Tibial nerve (tissue), 4 donors: ENCODE data around the gene MGAT4D. TPM values are rescaled to one million over a fixed set of nuclear protein-coding genes. Genes with fewer than 3 reads are reported as not detected.
"Not testable (repeated sequence)": the region's sequence is repeated elsewhere in the genome, so short reads cannot be mapped to it uniquely, and the experiment has no call there.

Experiments
- DNase-seq, 2 donors: peaks; one replicate each; pipeline ENCODE4 v3.0.0-alpha.2; 2019; ENCODE audit warnings: low spot score in 2 of 2
- H3K27ac ChIP-seq, 4 donors: fragments of 200-600 bp; sonication (generic) in 3 of 4; one replicate each; pipeline ENCODE4 v1.5.1; 2017 to 2019; ENCODE audit warnings: mild to moderate bottlenecking in 1 of 4
- H3K27me3 ChIP-seq, 2 donors: fragments of 200-600 bp; sonication (generic) in 1 of 2; one replicate each; pipeline versions ENCODE4 v1.5.1 to v1.6.0; 2017 to 2019
- H3K36me3 ChIP-seq, 3 donors: fragments of 200-600 bp; sonication (generic); one replicate each; pipeline ENCODE4 v1.5.1; 2018 to 2019
- H3K4me1 ChIP-seq, 4 donors: fragments of 200-600 bp; sonication (generic) in 3 of 4; one replicate each; pipeline ENCODE4 v1.5.1; 2017 to 2019
- H3K4me3 ChIP-seq, 4 donors: fragments of 200-600 bp; sonication (generic) in 3 of 4; one replicate each; pipeline ENCODE4 v1.5.1; 2017 to 2019; ENCODE audit warnings: mild to moderate bottlenecking in 1 of 4, moderate library complexity in 1 of 4
- H3K9me3 ChIP-seq, 4 donors: fragments of 200-600 bp; sonication (generic) in 3 of 4; one replicate each; pipeline ENCODE4 v1.5.1; 2017 to 2019
- CTCF ChIP-seq, 5 experiments: fragments of 200-600 bp in 3 of 5; fragments of 450-650 bp in 2 of 5; sonication (generic) in 3 of 5; IDR thresholded peaks; one replicate each; pipeline ENCODE4 v1.5.1; 2016 to 2019; ENCODE audit warnings: antibody characterized with exemption in 5 of 5, mild to moderate bottlenecking in 3 of 5, moderate library complexity in 2 of 5
- EP300 ChIP-seq, 2 donors: sonication (generic); formaldehyde crosslinking; IDR thresholded peaks; one replicate each; pipeline ENCODE4 v1.6.1; 2017; ENCODE audit warnings: antibody characterized with exemption in 2 of 2, mild to moderate bottlenecking in 1 of 2
- POLR2A ChIP-seq, 2 donors: fragments of 450-650 bp; IDR thresholded peaks; one replicate each; pipeline ENCODE4 v1.6.1; 2017; ENCODE audit warnings: antibody characterized with exemption in 2 of 2, mild to moderate bottlenecking in 2 of 2, moderate library complexity in 2 of 2
- WGBS, 2 donors: methylation state at CpG; one replicate each; pipeline ENCODE4 v1.1.5; 2018; 5-methylcytosine and 5-hydroxymethylcytosine counted together
- total RNA-seq, 4 donors: library from RNA; depleted of rRNA; stranded (reverse); fragments of >200 nt; gene quantifications; one replicate each; pipeline ENCODE4 v1.1.0, GENCODE V29; 2016

MGAT4D gene
- total RNA-seq, 4 donors from 2014 or later, result 0.22 TPM; not detected in 3

- 78 to 81% methylated on average over 1 of the region's 1 CpG for WGBS, 2 donors
- no peak overlapping the region for H3K4me3 ChIP-seq
Measured at GRCh38 chr4:140463614-140464013, 34.5 kb downstream of the MGAT4D start.

GRCh38 chr4:140463182-140463581 lies 34.9 kb downstream of the MGAT4D start:
- Histone ChIP-seq H3K27me3 (no peaks in the 10 kb centered on the region), H3K4me1 (no peaks in the 10 kb centered on the region), H3K36me3 (no peaks in the 10 kb centered on the region), H3K9me3 (no peaks in the 10 kb centered on the region), H3K27ac (no peak overlapping the region), H3K4me3 (no peak overlapping the region)
- TF ChIP-seq POLR2A (IDR thresholded peaks at IDR 0.05) (no peak), CTCF (IDR thresholded peaks at IDR 0.05) (no peak), EP300 (IDR thresholded peaks at IDR 0.05) (no peak)
- DNase-seq, result no peak
- WGBS, 2 donors, result 74% methylated on average over 3 of the region's 3 CpGs

More at GRCh38 chr4:140463614-140464013, 34.5 kb downstream of the MGAT4D start:
- no peak overlapping the region for H3K27ac ChIP-seq
- H3K27me3 ChIP-seq, result no peaks in the 10 kb centered on the region
- no peak for TF ChIP-seq EP300 (IDR thresholded peaks at IDR 0.05)
- TF ChIP-seq CTCF (IDR thresholded peaks at IDR 0.05), result no peak
- no peak for TF ChIP-seq POLR2A (IDR thresholded peaks at IDR 0.05)
- no peaks in the 10 kb centered on the region for H3K36me3 ChIP-seq
- no peaks in the 10 kb centered on the region for H3K4me1 ChIP-seq
- H3K9me3 ChIP-seq, result no peaks in the 10 kb centered on the region
- DNase-seq, result no peak

GRCh38 chr4:140450352-140450751 lies 47.7 kb downstream of the MGAT4D start:
- H3K27me3 ChIP-seq, result no peaks in the 10 kb centered on the region
- WGBS, 2 donors, result 39 to 54% methylated on average over 3 of the region's 3 CpGs

GRCh38 chr4:140448830-140449229 lies 49.3 kb downstream of the MGAT4D start:
- no peak overlapping the region for H3K27ac ChIP-seq
- no peaks in the 10 kb centered on the region for H3K4me1 ChIP-seq
- no peak overlapping the region for H3K4me3 ChIP-seq
- DNase-seq, result no peak
- no peaks in the 10 kb centered on the region for H3K27me3 ChIP-seq
- H3K9me3 ChIP-seq, result no peaks in the 10 kb centered on the region
- TF ChIP-seq EP300 (IDR thresholded peaks at IDR 0.05) (no peak), CTCF (IDR thresholded peaks at IDR 0.05) (no peak), POLR2A (IDR thresholded peaks at IDR 0.05) (no peak)
- no peaks in the 10 kb centered on the region for H3K36me3 ChIP-seq
- WGBS, 2 donors, result 17 to 20% methylated on average over 2 of the region's 2 CpGs

More at GRCh38 chr4:140450352-140450751, 47.7 kb downstream of the MGAT4D start:
- H3K4me1 ChIP-seq, result no peaks in the 10 kb centered on the region
- no peaks in the 10 kb centered on the region for H3K36me3 ChIP-seq
- H3K9me3 ChIP-seq, result no peaks in the 10 kb centered on the region
- no peak overlapping the region for H3K4me3 ChIP-seq
- TF ChIP-seq CTCF (IDR thresholded peaks at IDR 0.05), result no peak
- TF ChIP-seq POLR2A (IDR thresholded peaks at IDR 0.05), result no peak
- TF ChIP-seq EP300 (IDR thresholded peaks at IDR 0.05), result no peak
- no peak overlapping the region for H3K27ac ChIP-seq
- DNase-seq, result no peak

- Histone ChIP-seq H3K9me3 (no peaks in the 10 kb centered on the region), H3K36me3 (no peaks in the 10 kb centered on the region), H3K27ac (no peak overlapping the region), H3K27me3 (no peaks in the 10 kb centered on the region), H3K4me1 (no peaks in the 10 kb centered on the region), H3K4me3 (no peak overlapping the region)
- TF ChIP-seq EP300 (IDR thresholded peaks at IDR 0.05) (no peak), POLR2A (IDR thresholded peaks at IDR 0.05) (no peak), CTCF (IDR thresholded peaks at IDR 0.05) (no peak)
- WGBS, 2 donors, result 57 to 61% methylated on average over 3 of the region's 3 CpGs
- no peak for DNase-seq
Measured at GRCh38 chr4:140448162-140448561, 49.9 kb downstream of the MGAT4D start.

GRCh38 chr4:140444347-140444746 lies 53.7 kb downstream of the MGAT4D start:
- not testable (repeated sequence) for H3K4me3 ChIP-seq, H3K27ac ChIP-seq, DNase-seq, H3K36me3 ChIP-seq, H3K9me3 ChIP-seq, H3K27me3 ChIP-seq, H3K4me1 ChIP-seq
- WGBS, 2 donors, result 92 to 94% methylated on average over 4 of the region's 4 CpGs
